GM21576 (cell line): ENCODE results near the gene MAGI2.

Experiments used
- ATAC-seq: cut with Tn5 transposase; IDR thresholded peaks from one replicate; pipeline ENCODE4 v1.9.1; 2021; ENCODE audit warnings: mild to moderate bottlenecking, moderate library complexity; ENCODE audit not compliant: unreplicated experiment

Gene MAGI2

GRCh38 chr7:79453558-79454360, at the start of gene MAGI2:
Gene MAGI2, minus strand, starts transcription at chr7:79453667. Its CDS starts 347 bp downstream, at chr7:79453320.
- ATAC-seq: no peak

- ATAC-seq: no peak
These were observed 48.7 kb upstream of the MAGI2 start for GRCh38 chr7:79502151-79502550.

GRCh38 chr7:79500759-79501158, 47.3 kb upstream of the MAGI2 start:
- ATAC-seq: no peak

DNA sequence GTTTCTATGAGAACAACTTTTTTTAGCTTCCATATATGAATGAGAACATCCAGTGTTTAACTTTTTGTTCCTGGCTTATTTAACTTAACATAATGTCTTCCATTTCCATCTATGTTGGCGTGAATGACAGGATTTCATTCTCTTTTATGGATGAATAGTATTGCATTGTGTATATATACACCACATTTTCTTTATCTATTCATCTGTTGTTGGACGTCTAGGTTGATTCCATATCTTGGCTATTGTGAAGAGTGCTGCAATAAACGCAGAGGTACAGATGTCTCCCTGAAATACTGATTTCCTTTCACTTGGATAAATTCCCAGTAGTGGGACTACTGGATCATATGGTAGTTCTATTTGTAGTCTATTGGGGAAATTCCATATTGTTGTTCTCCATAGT, 44.3 kb upstream of the MAGI2 start:
- ATAC-seq: no peak

DNA sequence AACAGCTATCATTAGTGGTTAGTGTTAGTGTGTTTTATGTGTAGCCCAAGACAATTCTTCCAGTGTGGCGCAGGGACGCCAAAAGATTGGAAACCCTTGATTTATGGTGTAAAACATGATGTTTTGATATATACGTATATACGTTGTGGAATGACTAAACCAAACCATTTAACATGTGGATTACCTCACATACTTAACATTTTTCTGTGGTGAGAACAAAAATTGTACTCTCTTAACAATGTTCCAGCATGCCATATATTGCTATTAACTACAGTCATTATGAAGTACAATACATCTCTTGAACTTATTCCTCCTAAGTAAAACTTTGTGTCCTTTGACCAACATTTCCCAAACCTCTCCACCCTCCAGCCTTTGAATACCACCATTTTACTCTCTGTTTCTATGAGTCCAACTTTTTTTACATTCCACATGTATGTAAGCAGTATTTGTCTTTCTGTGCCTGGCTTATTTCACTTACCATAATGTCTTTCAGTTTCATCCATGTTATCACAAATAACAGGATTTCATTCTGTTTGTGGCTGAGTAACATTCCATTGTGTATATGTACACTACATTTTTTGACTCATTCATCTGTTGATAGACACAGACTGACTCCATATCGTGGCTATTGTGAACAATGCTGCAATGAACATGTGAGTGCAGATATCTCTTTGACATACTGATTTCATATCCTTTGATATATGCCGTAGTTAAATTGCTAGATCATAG, 42.2 kb upstream of the MAGI2 start:
- ATAC-seq: no peak

DNA sequence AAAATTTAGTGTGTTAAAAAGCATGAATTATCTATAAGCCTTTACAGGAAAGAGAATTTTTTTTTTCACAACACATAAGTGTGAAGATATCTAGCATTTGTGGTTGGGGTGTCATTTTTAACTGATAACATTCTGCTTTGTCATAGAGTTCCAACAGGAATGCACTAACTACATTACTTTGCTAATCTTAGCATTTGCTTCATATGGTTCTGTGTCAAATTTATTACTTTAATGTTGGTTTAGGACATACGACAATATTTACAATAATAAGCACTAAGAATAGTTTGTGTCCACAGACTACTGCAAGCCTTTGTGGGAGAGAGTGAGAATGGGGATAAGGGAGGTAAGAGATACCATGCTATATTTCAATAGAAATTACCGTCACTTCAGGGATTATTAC, 40.6 kb upstream of the MAGI2 start:
- ATAC-seq: no peak

DNA sequence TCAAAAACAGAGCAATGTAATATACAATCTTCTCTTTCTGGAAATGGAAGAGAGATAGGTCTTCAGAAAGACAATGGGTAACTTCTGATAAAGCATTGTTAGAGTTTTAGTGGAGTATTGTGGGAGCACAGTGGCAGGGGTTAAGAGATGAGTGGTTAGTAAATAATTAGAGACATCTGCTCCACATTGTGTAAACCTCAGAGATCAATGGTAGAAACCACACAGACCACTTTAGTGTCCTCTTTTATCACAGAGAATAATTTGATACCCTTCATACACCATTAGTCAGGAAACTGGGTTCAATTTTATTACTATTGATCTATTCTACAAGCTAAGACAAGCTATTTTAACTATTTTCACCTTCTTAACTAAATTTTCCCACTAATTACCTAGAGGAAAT, 35.9 kb upstream of the MAGI2 start:
- no peak for ATAC-seq

- ATAC-seq: no peak
These were observed 24.9 kb upstream of the MAGI2 start for GRCh38 chr7:79478386-79478785.

GRCh38 chr7:79475455-79475854, 22.0 kb upstream of the MAGI2 start:
- no peak for ATAC-seq

GRCh38 chr7:79471699-79472098, 18.2 kb upstream of the MAGI2 start:
- no peak for ATAC-seq

- no peak for ATAC-seq
These were observed 17.8 kb upstream of the MAGI2 start for GRCh38 chr7:79471283-79471682.

DNA sequence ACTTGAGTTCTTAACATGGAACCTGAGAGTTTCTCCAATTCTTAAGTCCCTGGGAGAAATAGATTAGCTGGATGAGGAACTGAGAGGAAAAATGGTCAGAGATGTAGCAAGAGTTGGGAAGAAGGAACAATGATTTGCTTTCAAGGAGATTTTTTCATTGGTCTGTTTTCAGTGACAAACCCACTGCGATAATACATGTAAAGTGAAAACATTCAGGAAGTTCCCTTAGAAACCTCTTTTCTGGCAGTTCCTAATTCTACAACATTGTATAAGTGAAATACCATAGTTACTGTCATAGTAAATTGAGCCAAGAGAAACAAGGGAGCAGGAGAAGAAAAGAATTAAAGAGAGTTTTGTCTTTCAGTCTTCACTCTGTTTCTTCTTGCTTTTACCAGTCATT, 12.1 kb upstream of the MAGI2 start:
- ATAC-seq: no peak

DNA sequence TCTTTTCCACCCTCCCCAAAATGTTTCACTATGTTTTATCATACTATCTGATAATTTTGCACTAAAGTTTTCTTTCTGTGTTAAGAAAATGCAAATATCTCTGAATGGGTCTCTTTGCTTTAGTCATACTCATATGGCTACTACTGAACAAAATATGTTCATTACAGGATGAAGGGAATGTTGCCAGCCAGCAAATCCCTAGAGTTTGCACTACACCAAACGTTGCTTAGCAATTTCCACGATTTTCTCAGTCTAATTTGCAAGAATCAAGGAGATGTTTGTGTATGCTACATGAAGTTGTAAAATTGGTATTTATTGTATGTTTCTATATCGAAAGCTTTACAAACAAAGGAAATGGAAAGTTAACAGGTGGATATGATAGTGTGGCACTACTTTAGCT, 10.6 kb upstream of the MAGI2 start:
- no peak for ATAC-seq

- no peak for ATAC-seq
These were observed 8.9 kb upstream of the MAGI2 start for GRCh38 chr7:79462390-79462789.

GRCh38 chr7:79461660-79462059, 8.2 kb upstream of the MAGI2 start:
- ATAC-seq: no peak

DNA sequence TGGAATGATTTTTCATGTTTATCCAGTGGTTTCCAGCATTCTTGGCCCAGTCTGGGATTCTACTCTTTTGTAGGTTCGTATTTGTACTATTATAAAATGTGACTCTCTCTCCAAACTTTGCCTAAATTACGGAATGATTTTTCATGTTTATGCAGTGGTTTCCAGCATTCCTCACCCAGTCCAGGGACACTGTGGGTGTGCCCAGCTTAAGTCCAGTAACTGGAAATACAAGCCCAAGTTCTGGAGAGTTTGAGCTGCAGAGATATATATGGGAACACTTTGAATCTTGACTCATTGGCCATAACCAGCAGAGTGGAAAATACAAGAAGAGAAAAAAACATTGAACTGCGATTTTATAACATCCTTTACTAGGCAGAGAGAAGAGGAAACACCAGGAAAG, 5.9 kb upstream of the MAGI2 start:
- ATAC-seq: no peak

DNA sequence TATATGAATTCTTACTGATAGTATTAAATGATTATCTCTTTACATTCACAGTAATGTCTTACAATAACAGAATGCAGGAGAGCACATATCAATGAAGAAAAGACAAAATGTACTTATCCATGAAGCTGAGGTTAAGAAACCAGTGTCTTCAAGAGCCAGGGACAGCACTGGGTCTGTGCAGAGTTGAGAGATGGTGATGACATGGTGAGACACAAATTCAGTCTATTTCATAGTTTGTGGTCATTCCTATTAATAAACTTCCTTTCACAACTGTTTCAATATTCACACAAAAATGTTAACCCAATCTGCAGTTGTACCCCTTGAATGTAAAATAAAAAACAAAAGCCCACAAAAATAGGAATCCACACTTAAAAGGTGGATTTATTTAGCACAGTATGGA, 5.3 kb upstream of the MAGI2 start:
- no peak for ATAC-seq

GRCh38 chr7:79455173-79455790, 1.8 kb upstream of the MAGI2 start:
- ATAC-seq: no peak

GRCh38 chr7:79454361-79454960, 994 bp upstream of the MAGI2 start:
- no peak for ATAC-seq

DNA sequence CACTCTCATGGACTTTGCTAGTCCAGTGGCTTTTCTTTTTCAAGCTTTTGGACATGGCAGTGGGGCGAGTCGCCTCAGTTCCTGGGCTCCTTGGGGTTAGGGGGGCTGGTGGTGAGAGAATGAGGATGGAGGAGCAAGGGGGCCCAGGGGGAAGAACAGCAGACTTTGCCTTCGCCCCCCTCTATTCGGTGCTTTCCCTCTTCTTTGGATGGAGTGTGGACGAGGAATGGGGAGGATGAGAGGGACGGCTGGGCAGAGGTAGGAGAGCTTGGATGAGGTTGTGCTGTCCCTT, 255 bp downstream of the MAGI2 start:
- no peak for ATAC-seq

DNA sequence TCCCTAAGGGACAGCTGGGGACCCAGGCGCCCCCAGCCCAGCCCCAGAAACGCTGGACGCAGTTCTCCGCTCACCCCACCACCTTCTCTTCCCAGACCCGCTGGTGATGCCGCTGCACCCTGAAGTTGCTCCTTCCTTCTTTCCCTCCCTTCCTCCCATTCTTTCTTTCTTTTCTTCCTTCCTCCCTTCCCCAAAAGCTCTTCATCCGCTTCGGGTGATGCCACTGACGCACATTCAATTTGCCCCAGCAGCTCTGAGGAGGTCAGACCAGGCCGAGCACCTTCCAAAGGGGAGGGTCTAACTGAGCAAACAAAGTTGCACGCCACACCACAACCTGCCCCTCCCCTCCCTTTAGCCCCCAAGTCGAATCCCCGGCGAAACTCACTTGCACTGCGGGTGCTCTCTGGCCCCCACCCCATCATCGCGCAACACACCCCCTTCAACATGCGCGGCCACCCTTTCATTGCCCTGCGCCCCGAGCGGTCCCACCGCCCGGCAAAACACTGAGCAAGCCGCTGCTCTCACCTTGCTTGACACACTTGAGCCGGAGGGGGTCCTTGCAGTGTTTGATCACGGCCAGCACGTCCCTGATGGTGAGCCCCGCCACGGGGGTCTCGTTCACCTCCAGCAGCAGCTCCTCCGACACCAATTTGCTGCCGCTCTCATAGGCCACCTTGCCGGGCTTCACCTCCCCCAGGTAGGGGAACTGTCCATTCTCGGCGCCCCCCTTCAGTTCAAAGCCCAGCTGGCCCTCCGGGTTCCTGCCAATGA, 787 bp downstream of the MAGI2 start:
- ATAC-seq: no peak
